A673 (cell line): ENCODE results near the gene MRPL52.

Experiments used
- EZH2 ChIP-seq: fragments of 200-600 bp; sonication (generic); IDR thresholded peaks from 2 replicates; pipeline ENCODE4 v1.6.1; 2017; ENCODE audit warnings: borderline replicate concordance, low read depth, mild to moderate bottlenecking, mixed read lengths, antibody characterized with exemption, low read length; ENCODE audit not compliant: poor library complexity, severe bottlenecking
- TF ChIP-seq, protein P1 (sequence below): fragments of 300-800, 200-600 bp; sonication (generic); conservative IDR thresholded peaks from 2 replicates; pipeline ENCODE4 v1.5.1; 2017; ENCODE audit warnings: low read depth, mild to moderate bottlenecking, antibody characterized with exemption, low read length, moderate library complexity, mixed read lengths

DNA sequence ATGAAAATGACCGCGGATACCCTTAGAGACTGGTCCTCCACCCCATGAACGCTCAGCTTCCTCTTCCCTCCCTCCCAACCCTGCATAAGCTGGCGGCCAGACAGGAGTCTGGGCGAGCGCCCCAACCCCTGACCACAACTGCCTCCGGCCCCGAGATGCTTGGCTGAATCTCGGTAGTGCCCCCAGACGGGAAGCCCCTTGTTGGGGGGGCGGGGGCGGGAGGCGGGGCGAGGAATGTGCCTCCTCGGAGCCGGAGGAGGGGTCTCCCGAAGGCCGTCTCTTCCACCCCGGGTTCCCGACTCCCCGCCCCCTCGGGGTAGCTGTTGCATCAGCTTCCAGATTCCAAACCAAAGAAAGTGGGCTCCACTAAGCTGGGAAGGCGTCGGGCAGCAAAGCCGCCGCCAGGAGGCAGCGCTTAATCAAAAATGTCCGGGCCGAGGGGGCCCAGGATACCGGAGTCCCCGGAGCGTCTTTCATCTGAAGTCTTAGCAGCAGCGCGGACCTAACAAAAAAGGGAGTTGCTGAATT lies 7.1 kb upstream of the MRPL52 start:
- TF ChIP-seq, protein P1, sequence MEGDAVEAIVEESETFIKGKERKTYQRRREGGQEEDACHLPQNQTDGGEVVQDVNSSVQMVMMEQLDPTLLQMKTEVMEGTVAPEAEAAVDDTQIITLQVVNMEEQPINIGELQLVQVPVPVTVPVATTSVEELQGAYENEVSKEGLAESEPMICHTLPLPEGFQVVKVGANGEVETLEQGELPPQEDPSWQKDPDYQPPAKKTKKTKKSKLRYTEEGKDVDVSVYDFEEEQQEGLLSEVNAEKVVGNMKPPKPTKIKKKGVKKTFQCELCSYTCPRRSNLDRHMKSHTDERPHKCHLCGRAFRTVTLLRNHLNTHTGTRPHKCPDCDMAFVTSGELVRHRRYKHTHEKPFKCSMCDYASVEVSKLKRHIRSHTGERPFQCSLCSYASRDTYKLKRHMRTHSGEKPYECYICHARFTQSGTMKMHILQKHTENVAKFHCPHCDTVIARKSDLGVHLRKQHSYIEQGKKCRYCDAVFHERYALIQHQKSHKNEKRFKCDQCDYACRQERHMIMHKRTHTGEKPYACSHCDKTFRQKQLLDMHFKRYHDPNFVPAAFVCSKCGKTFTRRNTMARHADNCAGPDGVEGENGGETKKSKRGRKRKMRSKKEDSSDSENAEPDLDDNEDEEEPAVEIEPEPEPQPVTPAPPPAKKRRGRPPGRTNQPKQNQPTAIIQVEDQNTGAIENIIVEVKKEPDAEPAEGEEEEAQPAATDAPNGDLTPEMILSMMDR: peak; percentile 93
- no peak for TF ChIP-seq EZH2
